HEK293 (cell line): ENCODE results near the gene ODF2.

Experiments
- ZNF140 ChIP-seq: fragments of 450-650 bp; formaldehyde crosslinking; IDR thresholded peaks from 2 replicates; pipeline ENCODE4 v1.5.1; 2016; ENCODE audit warnings: missing biosample characterization, missing genetic modification characterization
- ZNF184 ChIP-seq: fragments of 450-650 bp; IDR thresholded peaks from 2 replicates; pipeline ENCODE4 v1.5.1; 2018; ENCODE audit warnings: missing biosample characterization, mild to moderate bottlenecking, missing genetic modification characterization
- ZNF530 ChIP-seq: fragments of 450-650 bp; formaldehyde crosslinking; IDR thresholded peaks from 2 replicates; pipeline ENCODE4 v1.5.1; 2016; ENCODE audit warnings: low read depth, missing biosample characterization, missing genetic modification characterization
- ZNF558 ChIP-seq: fragments of 450-650 bp; formaldehyde crosslinking; IDR thresholded peaks from 2 replicates; pipeline ENCODE4 v1.5.1; 2016; ENCODE audit warnings: missing biosample characterization, missing genetic modification characterization
- ZNF560 ChIP-seq: fragments of 450-650 bp; formaldehyde crosslinking; IDR thresholded peaks from 2 replicates; pipeline ENCODE4 v1.5.1; 2017; ENCODE audit warnings: missing biosample characterization, missing genetic modification characterization, borderline replicate concordance
- TF ChIP-seq, protein P1 (sequence below): fragments of 450-650 bp; formaldehyde crosslinking; IDR thresholded peaks from 2 replicates; pipeline ENCODE4 v1.5.1; 2016; ENCODE audit warnings: missing biosample characterization, missing genetic modification characterization
- TF ChIP-seq, protein P2 (sequence below): sonication (generic); formaldehyde crosslinking; IDR thresholded peaks from 2 replicates; pipeline ENCODE4 v1.8.1; 2022; ENCODE audit warnings: mild to moderate bottlenecking, moderate library complexity, missing genetic modification reagents

DNA sequence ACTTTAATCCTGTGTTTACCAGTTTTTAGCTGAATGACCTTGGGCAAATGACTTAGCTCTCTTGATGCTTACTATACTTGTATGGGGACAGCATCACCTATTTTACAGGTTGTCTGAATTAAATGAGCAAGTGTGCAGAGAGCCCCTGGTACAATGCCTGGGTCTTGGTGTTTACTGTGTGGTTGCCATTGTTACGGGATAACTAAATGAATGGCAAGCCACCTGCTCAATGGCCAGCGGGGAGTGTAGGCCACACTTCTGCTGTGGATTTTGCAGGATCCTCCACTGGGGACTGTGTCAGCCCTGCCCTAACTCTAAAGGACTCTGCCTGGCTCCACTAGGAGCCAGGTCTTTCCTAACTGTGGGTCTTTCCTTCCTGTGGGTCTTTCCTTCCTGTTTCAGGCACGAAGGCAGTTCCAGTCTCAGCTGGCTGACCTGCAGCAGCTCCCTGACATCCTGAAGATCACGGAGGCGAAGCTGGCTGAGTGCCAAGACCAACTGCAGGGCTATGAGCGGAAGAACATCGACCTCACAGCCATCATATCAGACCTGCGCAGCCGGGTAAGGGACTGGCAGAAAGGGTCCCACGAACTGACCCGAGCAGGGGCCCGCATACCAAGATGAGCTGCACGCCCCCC, 38.4 kb downstream of the ODF2 start:
- TF ChIP-seq ZNF530 (no peak), ZNF558 (tag by site-specific recombination) (no peak), ZNF184 (tag by site-specific recombination) (no peak), ZNF140 (tag by site-specific recombination) (no peak), ZNF560 (tag by site-specific recombination) (no peak)
- TF ChIP-seq, protein P1, sequence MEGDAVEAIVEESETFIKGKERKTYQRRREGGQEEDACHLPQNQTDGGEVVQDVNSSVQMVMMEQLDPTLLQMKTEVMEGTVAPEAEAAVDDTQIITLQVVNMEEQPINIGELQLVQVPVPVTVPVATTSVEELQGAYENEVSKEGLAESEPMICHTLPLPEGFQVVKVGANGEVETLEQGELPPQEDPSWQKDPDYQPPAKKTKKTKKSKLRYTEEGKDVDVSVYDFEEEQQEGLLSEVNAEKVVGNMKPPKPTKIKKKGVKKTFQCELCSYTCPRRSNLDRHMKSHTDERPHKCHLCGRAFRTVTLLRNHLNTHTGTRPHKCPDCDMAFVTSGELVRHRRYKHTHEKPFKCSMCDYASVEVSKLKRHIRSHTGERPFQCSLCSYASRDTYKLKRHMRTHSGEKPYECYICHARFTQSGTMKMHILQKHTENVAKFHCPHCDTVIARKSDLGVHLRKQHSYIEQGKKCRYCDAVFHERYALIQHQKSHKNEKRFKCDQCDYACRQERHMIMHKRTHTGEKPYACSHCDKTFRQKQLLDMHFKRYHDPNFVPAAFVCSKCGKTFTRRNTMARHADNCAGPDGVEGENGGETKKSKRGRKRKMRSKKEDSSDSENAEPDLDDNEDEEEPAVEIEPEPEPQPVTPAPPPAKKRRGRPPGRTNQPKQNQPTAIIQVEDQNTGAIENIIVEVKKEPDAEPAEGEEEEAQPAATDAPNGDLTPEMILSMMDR (tag by site-specific recombination): no peak
- TF ChIP-seq, protein P2, sequence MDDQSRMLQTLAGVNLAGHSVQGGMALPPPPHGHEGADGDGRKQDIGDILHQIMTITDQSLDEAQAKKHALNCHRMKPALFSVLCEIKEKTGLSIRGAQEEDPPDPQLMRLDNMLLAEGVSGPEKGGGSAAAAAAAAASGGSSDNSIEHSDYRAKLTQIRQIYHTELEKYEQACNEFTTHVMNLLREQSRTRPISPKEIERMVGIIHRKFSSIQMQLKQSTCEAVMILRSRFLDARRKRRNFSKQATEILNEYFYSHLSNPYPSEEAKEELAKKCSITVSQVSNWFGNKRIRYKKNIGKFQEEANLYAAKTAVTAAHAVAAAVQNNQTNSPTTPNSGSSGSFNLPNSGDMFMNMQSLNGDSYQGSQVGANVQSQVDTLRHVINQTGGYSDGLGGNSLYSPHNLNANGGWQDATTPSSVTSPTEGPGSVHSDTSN (CRISPR knock-in tag): no peak
